Inferior parietal cortex (tissue), 1 donor: ENCODE measurements around the gene TMEM132D.

Source experiments
- DNase-seq: peaks from one replicate; pipeline ENCODE4 v3.0.0-alpha.2; 2016; ENCODE audit errors: extremely low spot score

The TMEM132D gene

DNA sequence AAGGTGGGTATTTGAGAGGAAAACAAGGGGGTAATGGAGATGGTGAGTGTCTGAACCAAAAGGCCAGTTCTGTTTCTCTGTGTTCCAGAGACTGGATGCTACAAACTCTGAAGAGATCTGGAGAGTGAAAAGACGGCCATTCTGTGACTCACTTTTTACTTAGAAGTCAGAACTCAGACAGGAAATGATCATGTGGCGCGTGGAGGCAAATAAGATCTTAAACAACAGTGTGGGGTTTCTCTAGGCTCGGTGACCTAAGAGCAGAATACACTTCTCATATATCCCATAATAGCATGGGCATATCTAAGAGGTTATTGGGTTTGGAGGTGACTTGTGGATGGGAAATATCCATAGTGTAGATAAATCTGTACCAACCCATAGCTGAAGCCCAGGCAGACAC is 463.5 kb downstream of the TMEM132D start:
- no peak for DNase-seq

DNA sequence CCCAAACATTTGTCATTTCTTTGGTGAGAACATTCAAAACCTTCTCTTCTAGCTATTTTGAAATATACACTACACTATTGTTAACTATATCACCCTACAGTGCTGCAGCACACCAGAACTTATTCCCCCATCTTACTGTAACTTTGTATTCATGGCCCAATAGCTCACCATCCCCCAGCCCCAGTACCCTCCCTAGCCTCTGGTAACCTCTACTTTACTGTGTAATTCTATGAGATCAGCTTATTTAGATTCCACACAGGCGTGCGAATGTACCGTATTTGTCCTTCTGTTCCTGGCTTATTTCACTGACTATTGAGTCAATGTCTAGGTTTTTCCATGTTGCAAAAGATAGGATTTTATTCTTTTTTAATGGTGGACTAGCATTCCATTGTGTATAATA is 469.0 kb downstream of the TMEM132D start:
- DNase-seq = no peak

DNA sequence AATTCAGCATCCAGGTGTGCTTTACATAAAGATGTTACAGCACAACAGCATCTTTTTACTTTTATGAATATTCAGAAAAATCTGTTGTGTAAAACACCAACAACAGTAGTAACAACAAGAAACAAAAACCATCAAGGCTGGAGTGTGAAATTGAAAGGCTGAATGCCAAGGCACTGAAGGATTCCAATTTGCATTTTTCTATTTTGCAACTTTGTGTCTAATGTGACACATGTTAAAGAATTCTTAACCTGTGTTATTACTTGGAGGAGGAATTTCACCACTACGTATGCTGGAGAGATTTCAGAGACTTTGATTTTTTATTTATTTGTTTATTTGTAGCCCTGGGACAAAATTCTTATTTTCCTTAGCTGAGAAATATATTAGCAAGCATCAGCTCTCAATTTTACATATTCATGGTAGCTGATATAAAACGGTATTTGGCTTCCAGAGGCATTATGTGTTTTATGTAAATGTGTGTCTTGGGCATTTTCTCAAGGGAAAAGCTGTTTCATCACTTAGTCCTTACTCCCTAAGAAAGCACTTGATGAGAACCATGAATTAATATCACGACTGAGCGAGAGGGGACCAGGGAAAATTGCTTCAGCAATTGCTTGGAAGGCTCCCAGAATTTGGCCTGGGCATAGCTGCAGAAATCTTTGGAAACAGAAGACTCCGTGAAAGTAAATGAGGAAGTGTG is 475.4 kb downstream of the TMEM132D start:
- DNase-seq = no peak

DNA sequence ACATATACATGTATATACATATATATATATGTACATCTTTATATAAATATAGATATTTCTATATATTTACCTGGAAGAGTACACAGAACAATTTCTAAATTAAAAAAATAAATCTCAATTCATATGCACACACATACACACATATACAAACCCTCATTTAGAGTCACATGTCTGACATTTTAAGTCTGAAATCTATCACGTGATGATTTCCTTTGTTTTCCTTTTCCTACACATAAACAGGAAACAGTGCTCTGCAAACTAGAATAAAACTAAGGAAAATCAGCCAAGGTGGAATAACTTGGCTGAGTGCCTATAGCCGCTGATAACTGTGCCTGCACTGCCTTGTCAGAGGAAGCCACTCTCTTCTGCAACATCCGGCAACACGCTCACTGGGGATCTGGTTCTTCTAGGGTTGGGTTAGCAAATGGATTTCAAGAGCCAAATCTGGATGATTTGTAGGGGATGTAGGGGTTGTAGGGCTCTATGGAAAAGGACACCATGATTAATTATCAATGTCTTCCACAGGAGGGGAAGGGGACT is 480.7 kb downstream of the TMEM132D start:
- no peak for DNase-seq

DNA sequence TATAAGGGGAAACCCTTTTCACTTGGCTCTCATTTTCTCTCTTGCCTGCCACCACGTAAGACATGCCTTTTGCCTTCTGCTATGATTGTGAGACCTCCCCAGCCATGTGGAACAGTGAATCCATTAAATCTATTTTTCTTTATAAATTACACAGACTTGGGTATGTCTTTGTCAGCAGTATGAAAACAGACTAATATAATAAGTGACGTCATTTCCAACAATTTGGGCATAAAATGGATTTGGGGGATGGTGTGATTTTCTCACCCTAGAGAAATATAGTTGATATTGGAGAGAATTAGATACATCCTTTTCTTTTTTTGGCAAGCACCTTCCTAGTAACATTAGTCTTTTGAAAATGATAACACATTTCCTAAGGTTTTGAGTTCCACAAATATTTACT is 490.5 kb downstream of the TMEM132D start:
- DNase-seq = no peak

DNA sequence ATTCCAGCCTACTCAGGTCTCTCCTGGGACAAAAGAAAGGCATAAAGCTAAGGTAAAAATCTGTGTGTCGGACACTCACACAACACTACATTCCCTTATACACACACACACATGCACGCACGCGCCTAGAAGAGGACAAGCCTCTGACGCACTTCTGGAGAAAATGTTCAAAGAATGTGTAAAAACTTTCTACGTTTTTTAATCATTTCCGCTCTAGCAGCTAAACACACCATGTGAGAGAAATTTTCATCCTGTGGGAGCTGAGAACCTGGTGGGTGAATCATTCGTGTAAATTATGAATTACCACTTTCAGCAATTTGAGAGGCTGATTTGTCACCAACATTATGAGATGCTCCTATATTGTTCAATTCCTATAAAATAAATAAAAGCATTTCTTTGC is 494.5 kb downstream of the TMEM132D start:
- DNase-seq = no peak

DNA sequence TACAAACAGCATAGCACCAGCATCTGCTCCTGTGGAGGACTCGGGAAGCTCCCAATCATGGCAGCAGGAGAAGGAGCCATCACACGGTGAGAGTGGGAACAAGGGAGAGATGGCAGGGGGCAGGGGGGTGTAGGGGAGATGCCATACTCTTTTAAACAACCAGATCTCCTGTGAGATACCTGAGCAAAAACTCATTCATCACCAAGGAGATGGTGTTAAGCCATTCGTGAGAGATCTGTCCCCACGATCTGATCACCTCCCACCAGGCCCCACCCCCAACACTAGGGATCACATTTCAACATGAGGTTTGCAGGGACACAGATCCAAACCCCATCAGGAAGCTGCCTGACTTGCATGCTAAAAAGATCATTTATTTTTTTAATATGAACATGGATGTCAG is 499.3 kb downstream of the TMEM132D start:
- no peak for DNase-seq

DNA sequence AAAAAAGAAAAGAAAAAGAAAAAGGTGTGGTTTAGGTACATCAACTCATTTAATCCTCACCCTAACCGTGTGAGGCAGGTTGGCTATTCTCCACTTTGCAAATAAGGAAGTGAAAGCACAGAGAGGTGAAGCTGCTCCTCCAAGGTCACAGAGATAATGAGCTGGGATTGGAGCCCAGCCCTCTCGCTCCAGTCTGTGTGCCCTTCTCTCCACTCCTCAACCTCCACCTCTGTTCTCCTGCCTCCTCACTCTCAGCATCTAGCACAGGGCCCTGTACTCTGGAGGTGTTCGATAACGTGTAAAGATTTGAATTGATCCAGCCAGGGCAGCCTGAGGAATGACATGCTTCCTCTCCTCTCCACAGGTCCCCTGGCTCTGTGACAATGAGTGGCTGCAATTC is 502.3 kb downstream of the TMEM132D start:
- no peak for DNase-seq

DNA sequence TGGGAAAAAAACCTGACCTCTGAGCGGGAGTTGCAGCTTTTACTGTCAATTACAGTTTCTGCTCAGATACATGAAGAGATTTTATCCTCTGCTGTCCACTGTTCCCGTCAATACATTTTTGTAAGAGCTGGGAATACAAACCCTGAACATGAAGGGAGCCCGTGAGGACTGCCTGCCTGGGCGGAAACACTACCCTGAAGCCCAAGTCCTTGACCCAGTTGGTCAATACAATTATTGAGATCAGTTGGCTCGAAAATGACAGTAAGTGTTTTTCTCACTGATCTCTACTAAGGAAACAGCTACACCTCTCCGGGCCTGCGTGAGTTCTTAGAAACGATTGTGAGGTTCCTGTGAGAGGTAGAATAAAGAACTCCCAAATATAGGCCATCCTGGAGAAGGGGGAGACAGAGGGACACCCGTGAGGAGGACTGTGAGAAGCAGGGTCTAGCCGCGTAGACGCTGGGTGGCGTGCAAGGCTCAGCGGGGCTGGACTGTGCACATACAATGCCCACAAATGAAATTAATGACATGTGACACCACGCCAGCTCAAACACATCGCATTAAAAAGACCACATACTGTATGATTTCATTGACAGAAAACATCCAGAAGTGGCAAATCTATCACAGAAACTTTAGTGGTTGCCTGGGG is 509.5 kb downstream of the TMEM132D start:
- DNase-seq = no peak

DNA sequence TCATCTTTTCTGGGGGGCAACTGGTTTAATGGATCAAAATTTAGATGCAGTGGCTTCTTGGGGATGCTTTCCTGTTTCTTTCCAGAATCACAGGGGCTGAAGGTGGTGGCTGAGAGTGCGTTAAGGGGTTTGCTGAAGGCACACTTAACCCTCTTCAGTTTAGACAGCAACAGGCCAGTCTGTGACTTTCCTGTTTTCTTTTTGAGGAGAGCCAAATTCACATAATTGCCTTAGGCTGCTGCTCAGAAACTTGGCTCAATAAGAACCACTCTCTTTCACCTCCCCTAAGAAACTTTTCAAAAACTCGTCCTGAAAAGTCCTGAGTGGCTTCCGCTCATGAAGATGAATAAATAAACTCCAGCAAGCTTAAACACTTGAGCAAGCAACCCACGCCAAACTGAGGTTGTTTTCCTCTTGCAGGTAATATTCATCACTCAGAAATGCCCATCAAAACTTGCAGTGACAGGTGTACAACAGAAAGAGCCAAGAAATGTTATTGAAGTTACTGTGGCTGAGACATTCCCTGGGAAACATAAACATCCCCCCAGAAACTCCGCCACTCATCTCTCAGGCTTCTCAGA is 510.4 kb downstream of the TMEM132D start:
- no peak for DNase-seq

DNA sequence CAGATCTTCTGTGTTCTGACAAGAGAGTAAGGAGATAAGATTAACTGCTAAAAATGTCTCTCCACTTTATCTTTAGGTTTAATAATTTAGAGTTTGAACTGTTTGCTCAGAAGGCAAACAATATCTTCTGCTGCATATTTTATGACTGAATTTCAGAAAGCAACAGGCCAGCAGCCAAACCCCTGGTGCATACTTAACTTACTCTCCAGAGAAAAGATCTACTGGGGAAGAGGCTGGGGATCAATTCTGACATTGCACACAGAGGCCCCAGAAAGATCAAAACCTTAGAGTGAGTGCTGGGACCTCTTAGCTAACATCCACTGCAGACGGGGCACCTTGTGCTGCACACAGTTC is 518.2 kb downstream of the TMEM132D start:
- DNase-seq = no peak

DNA sequence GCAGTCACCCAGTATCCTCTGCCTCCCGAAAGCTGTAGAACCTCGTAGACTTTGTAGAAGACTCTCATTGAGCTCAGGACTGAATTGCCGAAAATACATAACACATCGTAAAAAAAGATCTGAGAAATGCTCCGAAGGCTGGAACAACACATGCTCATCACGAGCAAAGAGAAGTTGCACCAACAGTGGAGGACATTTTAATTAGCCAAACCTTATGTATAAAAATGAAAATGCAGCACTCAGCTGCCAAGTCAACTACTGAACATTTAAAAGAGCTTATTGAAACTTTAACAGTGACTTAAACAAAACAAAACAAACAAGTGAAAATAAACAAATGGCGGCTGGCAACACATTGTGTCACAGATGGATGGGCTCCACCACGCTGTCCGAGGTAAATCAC is 519.9 kb downstream of the TMEM132D start:
- no peak for DNase-seq

DNA sequence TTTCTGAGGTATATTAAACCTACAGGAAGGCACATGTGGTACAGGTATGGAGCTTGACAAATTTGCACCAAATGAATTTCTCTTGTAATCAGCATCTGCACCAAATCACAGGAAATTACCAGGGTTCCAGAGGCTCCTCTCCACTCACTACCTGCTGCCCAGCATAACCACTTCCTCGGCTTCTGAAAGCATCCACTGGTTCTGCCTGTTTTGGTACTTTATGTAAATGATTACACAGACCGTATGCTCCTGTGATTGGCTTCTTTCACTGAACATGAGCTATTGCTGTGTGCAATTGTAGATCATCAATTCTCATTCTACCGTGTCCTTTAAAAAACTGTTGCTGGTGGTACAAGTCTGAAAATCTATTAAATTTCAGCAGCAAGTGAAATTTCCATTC is 522.1 kb downstream of the TMEM132D start:
- DNase-seq = no peak

DNA sequence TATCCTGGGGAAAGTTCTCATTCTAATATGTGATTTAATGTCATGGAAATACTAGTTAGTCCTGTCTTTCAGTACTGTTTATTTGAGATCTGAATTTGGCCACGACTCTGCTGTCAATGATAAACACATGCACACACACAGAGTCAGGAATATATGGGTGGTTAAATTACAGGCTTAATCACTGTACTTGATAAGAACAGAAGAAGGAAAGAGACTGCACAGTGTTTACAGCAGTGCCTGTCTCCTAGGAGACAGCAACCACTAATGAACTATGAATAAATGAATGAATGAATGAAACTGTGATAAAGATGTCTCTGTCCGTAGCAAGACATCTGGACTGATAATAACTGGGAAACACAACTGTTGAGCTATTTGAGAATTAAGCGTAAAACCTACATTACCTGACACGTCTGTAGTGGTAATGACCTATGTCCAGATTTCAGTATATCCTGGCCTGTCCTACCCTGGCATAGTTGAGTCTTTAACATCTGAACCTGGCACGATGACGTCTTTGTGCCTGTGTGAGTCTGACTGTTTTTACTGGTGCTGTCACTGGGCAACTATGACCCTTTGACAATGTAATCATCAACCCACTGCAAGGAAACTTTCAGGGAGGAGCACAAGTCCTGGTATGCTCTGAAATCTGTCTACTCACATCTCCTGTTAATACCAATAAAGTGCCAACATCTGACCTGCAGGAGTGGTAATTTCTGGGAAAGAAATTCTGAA is 524.6 kb downstream of the TMEM132D start:
- no peak for DNase-seq

DNA sequence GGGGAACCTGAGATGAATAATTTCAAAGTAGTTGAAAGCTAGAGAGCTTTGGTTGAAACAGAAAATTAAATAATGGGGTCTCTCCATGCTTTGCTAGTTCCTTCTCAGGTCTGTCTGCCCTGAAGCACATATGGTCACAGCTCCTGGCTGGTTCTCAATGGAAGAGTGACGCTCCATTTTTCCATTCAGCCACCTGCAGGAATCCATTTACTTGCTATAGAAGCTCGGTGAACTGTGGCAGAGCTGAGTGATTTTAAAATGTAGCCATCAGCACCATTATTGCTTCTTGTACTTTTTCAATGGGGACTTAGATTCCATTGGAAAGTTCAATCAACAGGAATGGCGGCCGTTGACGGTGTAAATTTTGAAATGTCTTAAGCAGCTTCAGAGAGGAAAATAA is 525.3 kb downstream of the TMEM132D start:
- DNase-seq = no peak

DNA sequence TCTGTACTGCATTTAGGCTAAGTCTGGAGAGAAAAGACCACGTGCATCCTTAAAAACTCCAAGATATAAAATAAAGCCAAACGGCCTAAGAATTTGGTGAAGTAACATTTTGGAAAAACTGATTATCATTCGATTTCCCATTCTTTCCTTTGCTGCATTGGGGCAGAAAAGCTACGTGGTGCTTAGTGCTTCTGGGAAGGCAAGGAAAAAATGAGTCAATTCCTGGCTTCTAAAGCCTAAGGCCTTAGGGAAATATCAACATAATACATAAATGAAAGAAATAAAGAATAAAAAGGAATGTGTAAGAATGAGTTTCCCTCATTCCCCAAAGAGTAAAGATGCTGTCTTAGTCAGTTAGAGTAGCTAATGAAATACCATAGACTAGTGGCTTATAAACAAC is 530.1 kb downstream of the TMEM132D start:
- DNase-seq = no peak

DNA sequence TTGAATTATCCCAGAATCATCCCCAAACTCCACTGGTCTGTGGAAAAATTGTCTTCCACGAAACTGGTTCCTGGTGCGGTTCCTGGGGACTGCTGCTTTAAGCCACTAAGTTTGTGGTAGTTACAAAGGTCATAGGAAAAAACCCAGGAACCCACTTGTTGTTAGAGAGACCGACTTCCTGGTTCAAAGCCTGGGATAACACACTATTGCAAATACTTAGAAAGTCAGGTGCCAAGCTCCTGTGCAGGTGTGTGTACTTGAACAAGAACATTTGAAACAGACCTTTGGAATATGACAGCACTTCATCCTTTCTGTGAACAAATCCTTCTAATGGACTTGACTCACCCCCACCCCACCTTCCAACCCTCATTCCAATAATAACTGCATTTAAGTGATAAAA is 530.9 kb downstream of the TMEM132D start:
- no peak for DNase-seq

DNA sequence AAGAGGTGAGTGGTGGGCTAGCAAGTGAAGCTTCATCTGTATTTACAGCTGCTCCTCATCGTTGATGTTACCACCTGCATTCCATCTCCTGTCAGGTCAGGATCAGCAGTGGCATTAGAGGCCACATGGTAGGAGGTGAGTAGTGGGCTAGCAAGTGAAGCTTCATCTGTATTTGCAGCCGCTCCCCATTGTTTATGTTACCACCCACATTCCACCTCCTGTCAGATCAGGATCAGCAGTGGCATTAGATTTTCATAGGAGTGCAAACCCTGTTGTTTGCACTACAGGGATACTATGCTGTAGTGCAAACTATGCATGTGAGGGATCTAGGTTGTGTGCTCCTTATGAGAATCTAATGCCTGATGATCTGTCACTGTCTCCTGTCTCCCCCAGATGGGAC is 531.5 kb downstream of the TMEM132D start:
- no peak for DNase-seq

DNA sequence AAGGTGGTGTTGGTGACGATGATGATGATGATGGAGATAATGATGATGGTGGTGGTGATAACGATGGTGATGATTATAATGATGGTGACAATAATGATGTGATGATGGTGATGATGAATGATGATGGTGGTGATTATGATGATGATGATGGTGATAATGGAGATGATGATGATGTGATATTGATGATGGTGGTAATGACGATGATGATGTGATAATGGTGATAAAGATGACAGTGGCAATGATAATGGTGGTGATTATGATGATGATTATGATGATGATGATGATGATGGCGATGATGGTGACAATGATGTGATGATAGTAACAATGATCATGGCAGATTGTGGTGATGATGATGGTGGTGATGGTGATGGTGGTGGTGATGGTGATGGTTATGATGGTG is 532.6 kb downstream of the TMEM132D start:
- DNase-seq = no peak

DNA sequence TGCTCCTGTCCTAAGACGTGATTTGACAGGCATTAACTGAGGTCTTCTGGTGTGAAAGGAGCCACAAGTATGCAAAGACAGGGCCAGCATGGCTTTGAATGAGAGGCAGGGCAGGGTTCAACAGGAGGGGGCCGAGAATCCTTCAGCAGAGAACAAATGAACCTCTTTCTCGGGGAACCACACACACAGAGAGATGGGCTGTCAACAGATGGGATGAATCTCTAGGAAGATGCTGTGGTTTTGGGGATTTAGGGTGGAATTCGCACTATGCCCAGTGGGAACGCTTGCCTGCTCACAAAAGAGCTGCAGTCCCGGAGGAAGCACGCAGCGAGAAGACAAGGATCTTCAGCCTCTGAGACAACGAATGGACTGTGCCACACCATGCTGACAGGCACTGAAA is 537.2 kb downstream of the TMEM132D start:
- DNase-seq = no peak

DNA sequence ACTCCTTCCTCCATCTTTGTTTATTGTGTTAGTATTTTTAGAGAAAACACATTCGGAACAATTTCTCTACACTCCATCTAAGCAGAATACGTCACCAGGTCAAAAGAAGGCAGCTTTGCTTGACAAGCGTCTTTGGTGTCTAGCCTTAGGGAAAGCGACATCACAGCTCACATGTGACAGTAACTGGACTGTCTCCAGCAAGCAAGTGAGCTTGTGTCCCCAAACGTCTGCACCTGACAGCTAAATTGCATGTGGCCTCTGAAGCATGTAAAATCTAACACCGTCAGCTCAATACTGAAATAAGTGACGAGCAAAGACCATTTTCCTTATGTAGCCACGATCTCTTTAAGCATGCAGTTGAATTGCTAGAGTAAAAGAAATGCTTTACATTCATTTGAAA is 540.8 kb downstream of the TMEM132D start:
- DNase-seq = no peak

DNA sequence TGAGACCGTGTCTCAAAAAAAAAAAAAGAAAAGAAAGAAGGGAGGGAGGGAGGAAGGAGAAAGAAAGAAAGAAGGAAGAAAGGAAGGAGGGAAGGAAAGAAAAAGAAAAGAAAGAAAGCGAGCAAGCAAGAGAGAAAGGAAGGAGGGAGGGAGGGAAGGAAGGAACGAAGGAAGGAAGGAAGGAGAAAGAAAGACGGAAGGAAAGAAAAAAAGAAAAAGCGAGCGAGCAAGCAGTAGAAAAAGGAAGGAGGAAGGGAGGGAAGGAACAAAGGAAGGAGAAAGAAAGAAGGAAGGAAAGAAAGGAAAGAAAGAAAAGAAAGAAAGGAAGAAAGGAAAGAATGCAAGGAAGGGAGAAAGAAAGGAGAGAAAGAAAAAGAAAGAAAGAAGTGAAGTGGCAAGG is 546.6 kb downstream of the TMEM132D start:
- no peak for DNase-seq

DNA sequence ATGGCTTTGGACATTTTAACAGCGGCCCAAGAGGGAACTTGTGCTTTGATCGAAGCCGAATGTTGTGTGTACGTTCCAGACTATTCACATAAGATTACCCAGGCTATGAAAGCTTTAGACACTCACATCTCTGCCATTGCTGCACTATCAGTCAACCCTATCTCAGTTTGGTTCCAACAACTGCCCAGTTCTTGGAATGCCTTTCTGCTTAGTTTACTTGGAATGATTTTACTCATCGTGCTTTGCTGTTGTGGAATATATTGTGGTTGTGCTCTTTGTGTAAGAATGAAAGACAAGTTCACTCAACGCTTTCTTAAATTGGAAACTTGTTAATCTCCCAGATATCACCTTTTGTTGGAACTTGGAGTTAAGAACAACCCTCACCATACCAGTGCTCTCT is 552.3 kb downstream of the TMEM132D start:
- DNase-seq = no peak
